ENCODE data around the gene IPO9.

Gene IPO9

GRCh38 chr1:201930137-201930536, 101.2 kb downstream of the IPO9 start:
- H3K9ac ChIP-seq (ENCODE audit: low read length): no peak overlapping the region
- H3F3A ChIP-seq (ENCODE audit: insufficient read depth, low read length): no peaks in the 10 kb centered on the region
- no peaks in the 10 kb centered on the region for H3K9me3 ChIP-seq (ENCODE audit: low read length)
- no peaks in the 10 kb centered on the region for H3K4me1 ChIP-seq (ENCODE audit: insufficient read depth, low read length, severe bottlenecking)
- TF ChIP-seq, protein P1, sequence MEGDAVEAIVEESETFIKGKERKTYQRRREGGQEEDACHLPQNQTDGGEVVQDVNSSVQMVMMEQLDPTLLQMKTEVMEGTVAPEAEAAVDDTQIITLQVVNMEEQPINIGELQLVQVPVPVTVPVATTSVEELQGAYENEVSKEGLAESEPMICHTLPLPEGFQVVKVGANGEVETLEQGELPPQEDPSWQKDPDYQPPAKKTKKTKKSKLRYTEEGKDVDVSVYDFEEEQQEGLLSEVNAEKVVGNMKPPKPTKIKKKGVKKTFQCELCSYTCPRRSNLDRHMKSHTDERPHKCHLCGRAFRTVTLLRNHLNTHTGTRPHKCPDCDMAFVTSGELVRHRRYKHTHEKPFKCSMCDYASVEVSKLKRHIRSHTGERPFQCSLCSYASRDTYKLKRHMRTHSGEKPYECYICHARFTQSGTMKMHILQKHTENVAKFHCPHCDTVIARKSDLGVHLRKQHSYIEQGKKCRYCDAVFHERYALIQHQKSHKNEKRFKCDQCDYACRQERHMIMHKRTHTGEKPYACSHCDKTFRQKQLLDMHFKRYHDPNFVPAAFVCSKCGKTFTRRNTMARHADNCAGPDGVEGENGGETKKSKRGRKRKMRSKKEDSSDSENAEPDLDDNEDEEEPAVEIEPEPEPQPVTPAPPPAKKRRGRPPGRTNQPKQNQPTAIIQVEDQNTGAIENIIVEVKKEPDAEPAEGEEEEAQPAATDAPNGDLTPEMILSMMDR (IDR thresholded peaks at IDR 0.05; ENCODE audit: low read length): no peak
- TF ChIP-seq EZH2 (IDR thresholded peaks at IDR 0.05; ENCODE audit: borderline replicate concordance, low read length): no peak
- H3K27ac ChIP-seq (ENCODE audit: low read depth, low read length, poor library complexity, severe bottlenecking): no peak overlapping the region
- no peak overlapping the region for H3K4me2 ChIP-seq (ENCODE audit: low read length)
- H3K27me3 ChIP-seq (ENCODE audit: insufficient read depth, low read length): peaks cover 7% of the 10 kb centered on the region; the same call in 1 of the 2 replicates
- no peak overlapping the region for H3K4me3 ChIP-seq (ENCODE audit: low read depth, low read length, poor library complexity, severe bottlenecking)
- no peaks in the 10 kb centered on the region for H3K79me2 ChIP-seq (ENCODE audit: insufficient read depth, low read length)
- no peaks in the 10 kb centered on the region for H3K9me2 ChIP-seq (ENCODE audit: low read depth, low read length)
- H3K36me3 ChIP-seq (ENCODE audit: insufficient read depth, low read length): no peaks in the 10 kb centered on the region
- no peaks in the 10 kb centered on the region for H4K20me1 ChIP-seq (ENCODE audit: insufficient read depth, low read length)
- H2AFZ ChIP-seq (ENCODE audit: low read length): no peak overlapping the region

DNA sequence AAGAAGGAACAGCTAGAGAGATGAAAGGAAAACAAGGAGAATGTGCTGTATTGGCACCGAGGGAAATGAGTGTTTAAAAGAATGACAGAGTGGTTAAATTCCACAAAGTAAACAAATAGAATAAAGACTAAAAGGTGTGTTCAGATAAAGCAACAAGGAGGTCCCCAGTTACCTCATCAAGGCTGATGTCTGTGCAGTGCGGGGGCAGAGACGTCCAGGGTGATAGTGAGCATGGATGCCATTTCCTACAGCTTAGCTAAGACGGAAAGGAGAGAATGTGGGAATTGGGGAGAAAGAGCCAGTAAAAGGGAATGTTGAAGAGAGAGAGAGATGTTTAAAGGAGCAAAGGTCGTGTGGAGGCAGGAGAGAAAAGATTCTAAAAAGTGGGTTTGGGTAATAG, 101.8 kb downstream of the IPO9 start:
- Histone ChIP-seq H3K4me3 (ENCODE audit: low read depth, low read length, poor library complexity, severe bottlenecking) (no peak overlapping the region), H3K79me2 (ENCODE audit: insufficient read depth, low read length) (no peaks in the 10 kb centered on the region), H3K9ac (ENCODE audit: low read length) (no peak overlapping the region), H3K9me2 (ENCODE audit: low read depth, low read length) (no peaks in the 10 kb centered on the region), H3K27me3 (ENCODE audit: insufficient read depth, low read length) (peaks cover 7% of the 10 kb centered on the region; the same call in 1 of the 2 replicates), H3K4me2 (ENCODE audit: low read length) (no peak overlapping the region), H3K9me3 (ENCODE audit: low read length) (no peaks in the 10 kb centered on the region), H4K20me1 (ENCODE audit: insufficient read depth, low read length) (no peaks in the 10 kb centered on the region), H3K4me1 (ENCODE audit: insufficient read depth, low read length, severe bottlenecking) (no peaks in the 10 kb centered on the region), H3K27ac (ENCODE audit: low read depth, low read length, poor library complexity, severe bottlenecking) (no peak overlapping the region), H3F3A (ENCODE audit: insufficient read depth, low read length) (no peaks in the 10 kb centered on the region), H3K36me3 (ENCODE audit: insufficient read depth, low read length) (no peaks in the 10 kb centered on the region), H2AFZ (ENCODE audit: low read length) (no peak overlapping the region)
- TF ChIP-seq EZH2 (IDR thresholded peaks at IDR 0.05; ENCODE audit: borderline replicate concordance, low read length): no peak
- TF ChIP-seq, protein P1 (IDR thresholded peaks at IDR 0.05; ENCODE audit: low read length): no peak
